ENCODE measurements around the gene CYP4F11.

Gene CYP4F11

DNA sequence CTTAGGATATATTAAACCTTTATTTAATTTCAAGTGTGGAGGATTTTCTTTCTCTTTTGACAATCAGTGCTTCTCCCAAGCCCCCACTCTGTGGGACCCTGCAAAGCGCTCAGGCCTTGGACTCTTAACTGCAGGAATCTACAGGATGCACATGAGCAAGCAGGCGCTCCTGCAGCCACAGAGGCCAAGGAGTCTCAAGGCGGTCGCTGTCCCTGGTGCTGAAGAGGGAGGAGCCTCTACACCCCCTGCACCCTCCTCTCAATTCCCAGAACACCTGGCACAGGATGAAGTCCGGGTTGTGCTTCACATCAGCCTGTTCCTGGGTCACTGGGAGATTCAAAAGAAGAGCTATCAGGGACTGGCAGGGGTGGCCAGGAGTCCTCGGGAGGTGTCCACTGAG, 28.0 kb upstream of the CYP4F11 start:
- Histone ChIP-seq H3K9me3 (ENCODE audit: low read depth, low read length) (no peaks in the 10 kb centered on the region), H3K27ac (no peak overlapping the region)
- no peak for DNase-seq (ENCODE audit: low read depth, low spot score)

GRCh38 chr19:15954820-15955219, 20.5 kb upstream of the CYP4F11 start:
- Histone ChIP-seq H3K36me3 (ENCODE audit: insufficient read depth, low read length) (no peaks in the 10 kb centered on the region), H3K9me3 (ENCODE audit: low read depth, low read length) (no peaks in the 10 kb centered on the region), H3K27ac (no peak overlapping the region), H3K4me3 (no peak overlapping the region), H3K9ac (ENCODE audit: insufficient read length) (no peak overlapping the region)
- no peak for TF ChIP-seq EZH2 (IDR thresholded peaks at IDR 0.05)
- no peak for TF ChIP-seq POLR2AphosphoS5 (IDR thresholded peaks at IDR 0.05; ENCODE audit: borderline replicate concordance, low read depth, low read length)
- no peak for TF ChIP-seq FOXP2 (optimal IDR thresholded peaks at IDR 0.05; ENCODE audit: control extremely low read depth, extremely low read length, insufficient read depth)
- DNase-seq (ENCODE audit: low read depth, low spot score): no peak

More for the DNA sequence above, 28.0 kb upstream of the CYP4F11 start:
- H3K4me3 ChIP-seq: no peak overlapping the region
- H3K36me3 ChIP-seq (ENCODE audit: insufficient read depth, low read length): no peaks in the 10 kb centered on the region
- TF ChIP-seq EZH2 (IDR thresholded peaks at IDR 0.05): no peak
- no peak for TF ChIP-seq POLR2AphosphoS5 (IDR thresholded peaks at IDR 0.05; ENCODE audit: borderline replicate concordance, low read depth, low read length)
- no peak for TF ChIP-seq FOXP2 (optimal IDR thresholded peaks at IDR 0.05; ENCODE audit: control extremely low read depth, extremely low read length, insufficient read depth)
- no peak overlapping the region for H3K9ac ChIP-seq (ENCODE audit: insufficient read length)

GRCh38 chr19:15948223-15949058, 14.1 kb upstream of the CYP4F11 start, which contains the start of gene OR10H4:
TSS of gene OR10H4 (plus strand) at chr19:15949008. CDS start at chr19:15949008, 0 bp downstream.
- H3K27ac ChIP-seq: no peak within 1 kb of the TSS

DNA sequence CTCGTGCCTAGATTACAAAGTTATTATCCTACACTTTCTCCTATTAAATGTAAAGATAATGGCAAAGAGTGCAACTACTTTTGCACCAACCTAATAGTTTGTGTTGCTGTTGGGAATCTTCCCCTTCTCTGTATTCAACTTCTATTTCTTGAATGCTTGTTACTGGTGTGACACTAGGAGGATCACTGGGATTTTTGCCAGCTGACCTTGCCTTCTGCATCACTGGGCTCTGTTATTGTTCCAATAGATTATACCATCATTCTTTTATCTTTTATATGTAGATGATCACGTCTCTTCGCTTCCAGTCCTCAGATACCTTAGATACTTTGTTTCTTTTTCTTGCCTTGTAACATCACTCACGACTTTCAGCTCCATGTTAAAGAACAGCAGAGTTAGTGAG, 11.0 kb upstream of the CYP4F11 start:
- Histone ChIP-seq H3K36me3 (ENCODE audit: insufficient read depth, low read length) (no peaks in the 10 kb centered on the region), H3K27ac (no peak overlapping the region), H3K4me3 (no peak overlapping the region), H3K9me3 (ENCODE audit: low read depth, low read length) (no peaks in the 10 kb centered on the region), H3K9ac (ENCODE audit: insufficient read length) (no peak overlapping the region)
- no peak for DNase-seq (ENCODE audit: low read depth, low spot score)
- no peak for TF ChIP-seq FOXP2 (optimal IDR thresholded peaks at IDR 0.05; ENCODE audit: control extremely low read depth, extremely low read length, insufficient read depth)
- TF ChIP-seq POLR2AphosphoS5 (IDR thresholded peaks at IDR 0.05; ENCODE audit: borderline replicate concordance, low read depth, low read length): no peak
- TF ChIP-seq EZH2 (IDR thresholded peaks at IDR 0.05): no peak

More at GRCh38 chr19:15948223-15949058, 14.1 kb upstream of the CYP4F11 start, which contains the start of gene OR10H4:
- H3K9me3 ChIP-seq (ENCODE audit: low read depth, low read length): no peaks in the 10 kb centered on the region
- DNase-seq (ENCODE audit: low read depth, low spot score): no peak
- TF ChIP-seq FOXP2 (optimal IDR thresholded peaks at IDR 0.05; ENCODE audit: control extremely low read depth, extremely low read length, insufficient read depth): no peak
- no peak for TF ChIP-seq EZH2 (IDR thresholded peaks at IDR 0.05)
- TF ChIP-seq POLR2AphosphoS5 (IDR thresholded peaks at IDR 0.05; ENCODE audit: borderline replicate concordance, low read depth, low read length): no peak
- no peaks in the 10 kb centered on the region for H3K36me3 ChIP-seq (ENCODE audit: insufficient read depth, low read length)
- no peak within 1 kb of the TSS for H3K9ac ChIP-seq (ENCODE audit: insufficient read length)
- no peak within 1 kb of the TSS for H3K4me3 ChIP-seq

DNA sequence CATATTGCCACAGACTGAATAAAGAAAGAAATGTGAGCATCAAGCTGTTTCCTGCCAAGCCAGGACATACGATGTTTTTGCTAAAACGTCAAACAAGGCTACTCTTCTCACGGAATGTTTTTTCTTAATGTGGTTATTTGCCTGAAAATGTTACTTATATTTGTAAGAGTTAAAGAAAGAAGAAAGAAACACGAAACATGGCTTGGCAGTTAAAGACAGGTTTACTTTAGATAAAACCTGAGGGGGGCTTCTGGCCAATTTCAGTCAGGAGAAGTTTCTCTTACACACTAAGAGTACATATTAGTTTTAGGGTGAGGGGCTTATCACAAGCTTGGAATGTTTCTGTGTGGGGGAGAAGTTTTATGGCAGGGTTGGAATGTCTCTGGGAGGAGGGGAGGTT, 10.1 kb upstream of the CYP4F11 start:
- H3K4me3 ChIP-seq: no peak overlapping the region
- no peaks in the 10 kb centered on the region for H3K36me3 ChIP-seq (ENCODE audit: insufficient read depth, low read length)
- no peak for DNase-seq (ENCODE audit: low read depth, low spot score)
- no peak overlapping the region for H3K9ac ChIP-seq (ENCODE audit: insufficient read length)
- no peaks in the 10 kb centered on the region for H3K9me3 ChIP-seq (ENCODE audit: low read depth, low read length)
- H3K27ac ChIP-seq: no peak overlapping the region
- TF ChIP-seq EZH2 (IDR thresholded peaks at IDR 0.05) (no peak), POLR2AphosphoS5 (IDR thresholded peaks at IDR 0.05; ENCODE audit: borderline replicate concordance, low read depth, low read length) (no peak), FOXP2 (optimal IDR thresholded peaks at IDR 0.05; ENCODE audit: control extremely low read depth, extremely low read length, insufficient read depth) (no peak)

DNA sequence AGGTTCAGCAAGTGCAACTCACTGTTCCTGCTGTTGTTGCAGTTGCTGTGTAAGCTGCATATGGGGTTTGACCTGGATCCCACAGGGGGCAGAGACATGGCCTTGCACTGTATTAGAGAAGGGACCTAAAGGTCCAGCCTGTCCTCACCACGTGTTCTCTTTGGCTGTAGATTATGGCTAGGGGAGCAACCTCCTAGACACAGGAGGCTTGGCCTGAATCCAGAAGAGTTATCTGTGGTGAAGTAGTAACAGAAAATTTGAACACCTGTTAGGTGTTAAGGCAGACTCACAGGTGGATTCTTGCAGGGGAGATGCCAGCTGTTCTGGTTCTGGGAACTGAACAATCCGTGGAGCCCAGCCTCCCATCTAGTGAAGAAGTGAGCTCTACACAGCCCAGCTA, 3.4 kb upstream of the CYP4F11 start:
- Histone ChIP-seq H3K9ac (ENCODE audit: insufficient read length) (no peak overlapping the region), H3K4me3 (no peak overlapping the region), H3K9me3 (ENCODE audit: low read depth, low read length) (no peaks in the 10 kb centered on the region), H3K27ac (no peak overlapping the region), H3K36me3 (ENCODE audit: insufficient read depth, low read length) (no peaks in the 10 kb centered on the region)
- no peak for DNase-seq (ENCODE audit: low read depth, low spot score)
- no peak for TF ChIP-seq POLR2AphosphoS5 (IDR thresholded peaks at IDR 0.05; ENCODE audit: borderline replicate concordance, low read depth, low read length)
- no peak for TF ChIP-seq EZH2 (IDR thresholded peaks at IDR 0.05)
- no peak for TF ChIP-seq FOXP2 (optimal IDR thresholded peaks at IDR 0.05; ENCODE audit: control extremely low read depth, extremely low read length, insufficient read depth)

GRCh38 chr19:15936950-15937349, 2.6 kb upstream of the CYP4F11 start:
- no peaks in the 10 kb centered on the region for H3K36me3 ChIP-seq (ENCODE audit: insufficient read depth, low read length)
- H3K27ac ChIP-seq: no peak overlapping the region
- no peak for DNase-seq (ENCODE audit: low read depth, low spot score)
- no peaks in the 10 kb centered on the region for H3K9me3 ChIP-seq (ENCODE audit: low read depth, low read length)
- H3K9ac ChIP-seq (ENCODE audit: insufficient read length): no peak overlapping the region
- no peak overlapping the region for H3K4me3 ChIP-seq
- TF ChIP-seq POLR2AphosphoS5 (IDR thresholded peaks at IDR 0.05; ENCODE audit: borderline replicate concordance, low read depth, low read length): no peak
- TF ChIP-seq EZH2 (IDR thresholded peaks at IDR 0.05): no peak
- TF ChIP-seq FOXP2 (optimal IDR thresholded peaks at IDR 0.05; ENCODE audit: control extremely low read depth, extremely low read length, insufficient read depth): no peak

GRCh38 chr19:15936173-15936572, 1.8 kb upstream of the CYP4F11 start:
- H3K36me3 ChIP-seq (ENCODE audit: insufficient read depth, low read length): no peaks in the 10 kb centered on the region
- H3K27ac ChIP-seq: no peak overlapping the region
- no peak overlapping the region for H3K4me3 ChIP-seq
- H3K9ac ChIP-seq (ENCODE audit: insufficient read length): no peak overlapping the region
- no peak for TF ChIP-seq POLR2AphosphoS5 (IDR thresholded peaks at IDR 0.05; ENCODE audit: borderline replicate concordance, low read depth, low read length)
- H3K9me3 ChIP-seq (ENCODE audit: low read depth, low read length): no peaks in the 10 kb centered on the region
- no peak for DNase-seq (ENCODE audit: low read depth, low spot score)

All from SK-N-MC (cell line).